ENCODE data around the gene CKAP4.
A peak's percentile ranks its signal among the peaks of the same experiment; 100 is the strongest.

CKAP4 gene

DNA sequence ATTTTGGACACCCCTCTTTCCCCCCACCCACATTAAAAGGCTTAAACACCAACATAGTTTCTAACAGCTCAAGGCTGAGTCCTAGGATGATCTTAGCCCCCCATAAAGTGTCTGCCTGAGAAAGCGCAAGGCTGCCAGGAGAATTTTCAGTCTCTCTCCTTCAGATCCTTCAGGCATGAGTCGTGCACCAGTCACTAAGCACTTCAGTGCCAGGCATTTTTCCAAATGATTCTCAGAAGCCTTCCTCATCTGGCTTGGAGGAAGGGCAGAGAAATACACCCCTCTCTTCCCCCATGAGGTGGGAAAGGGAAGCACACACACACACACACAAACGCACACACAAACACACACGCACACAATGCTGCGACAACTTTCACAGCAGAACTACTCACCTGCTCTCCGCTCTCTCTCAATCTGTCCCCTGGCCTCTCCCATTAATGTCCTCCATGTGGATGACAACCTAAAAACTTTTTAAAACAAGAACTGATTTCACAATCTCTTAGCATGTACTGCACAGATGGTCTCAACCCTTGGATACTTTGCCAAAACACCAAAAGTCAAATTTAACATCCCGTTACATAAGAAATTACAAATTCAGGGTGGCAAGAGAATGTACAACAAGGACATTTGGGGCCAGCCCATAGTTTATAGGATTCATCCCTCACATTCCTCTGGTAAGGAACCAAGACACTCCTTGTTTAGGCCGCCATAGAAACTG, 49.8 kb downstream of the CKAP4 start:
- DNase-seq (ENCODE audit: low read depth), result no peak

- peak; percentile 82 for DNase-seq (ENCODE audit: low read depth)
These were observed 52.2 kb downstream of the CKAP4 start for GRCh38 chr12:106195621-106196027.

GRCh38 chr12:106194351-106194750, 53.5 kb downstream of the CKAP4 start:
- no peak for DNase-seq (ENCODE audit: low read depth)

- DNase-seq (ENCODE audit: low read depth), result no peak
These were observed 54.2 kb downstream of the CKAP4 start for GRCh38 chr12:106193394-106194215.

DNA sequence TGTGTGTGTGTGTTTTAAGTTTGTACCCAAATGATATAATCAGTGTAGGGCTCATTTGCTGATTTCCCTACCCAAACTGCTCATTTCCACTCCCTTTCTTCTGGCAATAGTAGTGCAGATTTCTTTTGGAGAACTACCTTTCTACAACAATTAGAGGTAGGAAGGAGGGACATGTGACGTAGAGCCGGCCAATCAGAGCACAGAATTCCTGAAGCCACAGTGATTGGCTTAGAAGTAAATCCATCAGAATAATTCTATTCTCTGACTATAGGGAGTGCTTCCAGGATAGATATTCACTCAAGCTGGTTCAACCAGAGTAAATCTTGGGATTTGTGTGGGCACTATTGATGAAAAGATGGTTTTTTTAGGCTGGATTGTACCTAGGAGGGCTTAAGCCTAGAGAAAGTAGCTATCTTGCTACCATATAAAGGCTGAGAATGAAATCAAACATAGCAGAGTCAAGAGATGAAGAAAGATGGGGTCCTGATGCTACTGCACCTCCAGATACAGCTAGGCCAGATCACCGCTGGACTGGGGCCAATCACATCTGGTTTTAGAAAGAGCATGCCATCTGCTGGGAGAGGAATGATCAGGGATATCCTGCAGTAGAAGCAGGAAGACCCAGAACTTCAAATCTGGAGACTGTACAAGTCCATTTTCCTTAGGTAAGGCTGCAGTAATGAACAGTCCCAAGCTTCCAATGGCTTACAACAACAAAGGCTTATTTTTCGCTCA, 55.0 kb downstream of the CKAP4 start:
- DNase-seq (ENCODE audit: low read depth), result no peak

DNA sequence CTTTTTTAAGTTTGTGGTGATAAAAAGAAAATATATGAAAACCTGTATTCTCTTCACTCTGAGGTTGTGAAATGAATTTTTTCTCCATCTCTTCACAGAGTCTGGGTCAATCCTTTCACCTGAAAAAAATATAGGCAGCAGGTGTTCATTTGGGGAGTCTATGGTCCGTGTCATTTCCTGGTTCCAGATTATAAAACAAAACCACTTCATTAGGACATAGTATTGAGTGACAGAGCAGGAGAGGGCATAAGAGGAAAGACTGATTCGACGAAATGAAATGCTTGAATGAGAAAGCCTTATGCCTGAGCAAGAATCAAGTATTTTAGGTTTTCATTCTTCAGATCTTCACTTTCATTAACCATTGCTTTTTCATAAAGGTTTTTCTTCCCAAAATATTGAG, 57.2 kb downstream of the CKAP4 start:
- no peak for DNase-seq (ENCODE audit: low read depth)

DNA sequence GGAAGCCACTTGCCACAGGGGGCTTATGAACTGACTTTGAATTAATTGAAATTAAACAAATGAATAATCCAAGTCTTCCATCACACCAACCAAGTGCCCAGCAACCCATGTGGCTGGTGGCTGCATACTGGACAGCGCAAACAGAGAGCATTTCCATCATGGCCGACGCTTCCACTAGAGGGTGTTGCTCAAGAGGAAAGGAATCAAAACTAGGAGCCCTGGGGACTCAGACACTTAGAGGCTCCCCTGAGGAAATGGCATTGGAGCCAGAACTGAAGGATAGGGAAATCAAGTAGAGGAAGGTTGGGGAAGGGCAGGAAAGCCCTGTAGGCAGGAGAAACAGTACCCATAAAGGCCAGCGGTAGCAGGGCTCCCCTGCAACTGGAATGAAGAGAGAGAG, 58.5 kb downstream of the CKAP4 start:
- DNase-seq (ENCODE audit: low read depth), result no peak

- no peak for DNase-seq (ENCODE audit: low read depth)
These were observed 59.6 kb downstream of the CKAP4 start for GRCh38 chr12:106188256-106188655.

All from fibroblast of the conjunctiva (primary cell).